Trophoblast cell (in vitro differentiated cells and primary cell): Measurements from ENCODE around the gene TTC39A.
A peak's percentile ranks its signal among the peaks of the same experiment; 100 is the strongest.

Experiments
- DNase-seq, 2 donors: peaks; one replicate each; pipeline ENCODE4 v3.0.0-alpha.2; 2016
- H2AFZ ChIP-seq: 2 replicates; pipeline ENCODE4 v1.6.1; 2013; ENCODE audit warnings: low read length, moderate library complexity, mild to moderate bottlenecking; ENCODE audit not compliant: insufficient read depth, poor library complexity
- H2AK5ac ChIP-seq: 2 replicates; pipeline ENCODE4 v1.6.1; 2013; ENCODE audit warnings: mild to moderate bottlenecking, low read length
- H2BK120ac ChIP-seq: 2 replicates; pipeline ENCODE4 v1.6.1; 2013; ENCODE audit warnings: low read length, mild to moderate bottlenecking, moderate library complexity; ENCODE audit not compliant: insufficient read depth, poor library complexity
- H2BK12ac ChIP-seq: 2 replicates; pipeline ENCODE4 v1.6.1; 2013; ENCODE audit warnings: mild to moderate bottlenecking, low read length, moderate library complexity
- H2BK5ac ChIP-seq: 2 replicates; pipeline ENCODE4 v1.6.1; 2013; ENCODE audit warnings: low read length, low read depth, moderate library complexity, mild to moderate bottlenecking; ENCODE audit not compliant: poor library complexity
- H3K14ac ChIP-seq: 2 replicates; pipeline ENCODE4 v1.6.1; 2013; ENCODE audit warnings: mild to moderate bottlenecking, low read length
- H3K18ac ChIP-seq: 2 replicates; pipeline ENCODE4 v1.6.1; 2013; ENCODE audit warnings: mild to moderate bottlenecking, low read length
- H3K23ac ChIP-seq: 2 replicates; pipeline ENCODE4 v1.6.1; 2013; ENCODE audit warnings: low read length
- H3K27ac ChIP-seq: 2 replicates; pipeline ENCODE4 v1.5.1; 2013; ENCODE audit warnings: low read depth, mild to moderate bottlenecking, inconsistent platforms, low read length, moderate library complexity
- H3K27me3 ChIP-seq: 2 replicates; pipeline ENCODE4 v1.6.1; 2013; ENCODE audit warnings: inconsistent platforms, mild to moderate bottlenecking, low read length, moderate library complexity; ENCODE audit not compliant: insufficient read depth
- H3K36me3 ChIP-seq, 2 experiments: 1 replicate in 1 of 2; 2 replicates in 1 of 2; pipeline ENCODE4 v1.6.1; 2013; ENCODE audit warnings: low read length in 2 of 2, mild to moderate bottlenecking in 2 of 2, moderate library complexity in 1 of 2; ENCODE audit not compliant: insufficient read depth in 2 of 2, control insufficient read depth in 1 of 2
- H3K4ac ChIP-seq: 2 replicates; pipeline ENCODE4 v1.6.1; 2013; ENCODE audit warnings: low read depth, mild to moderate bottlenecking, low read length, moderate library complexity
- H3K4me1 ChIP-seq, 2 experiments: 1 replicate in 1 of 2; 2 replicates in 1 of 2; pipeline ENCODE4 v1.6.1; 2013; ENCODE audit warnings: low read length in 2 of 2, mild to moderate bottlenecking in 2 of 2, moderate library complexity in 1 of 2; ENCODE audit not compliant: insufficient read depth in 2 of 2, control insufficient read depth in 1 of 2
- H3K4me2 ChIP-seq: 2 replicates; pipeline ENCODE4 v1.6.1; 2013; ENCODE audit warnings: inconsistent platforms, mild to moderate bottlenecking, low read length, moderate library complexity
- H3K4me3 ChIP-seq: 2 replicates; pipeline ENCODE4 v1.5.1; 2013; ENCODE audit warnings: mild to moderate bottlenecking, low read depth, low read length, inconsistent platforms
- H3K79me1 ChIP-seq: one replicate; pipeline ENCODE4 v1.6.1; 2013; ENCODE audit warnings: low read length
- H3K79me2 ChIP-seq: 2 replicates; pipeline ENCODE4 v1.6.1; 2013; ENCODE audit warnings: low read length, mild to moderate bottlenecking; ENCODE audit not compliant: control insufficient read depth, insufficient read depth, poor library complexity
- H3K9ac ChIP-seq: 2 replicates; pipeline ENCODE4 v1.6.1; 2013; ENCODE audit warnings: mild to moderate bottlenecking, low read length
- H3K9me3 ChIP-seq: 2 replicates; pipeline ENCODE4 v1.6.1; 2013; ENCODE audit warnings: low read depth, mild to moderate bottlenecking, control low read depth, inconsistent platforms, low read length; ENCODE audit not compliant: insufficient read depth
- H4K12ac ChIP-seq: 2 replicates; pipeline ENCODE4 v1.6.1; 2013; ENCODE audit warnings: low read depth, mild to moderate bottlenecking, low read length, moderate library complexity
- H4K8ac ChIP-seq: 2 replicates; pipeline ENCODE4 v1.6.1; 2013; ENCODE audit warnings: low read depth, mild to moderate bottlenecking, low read length, moderate library complexity
- H4K91ac ChIP-seq: one replicate; pipeline ENCODE4 v1.6.1; 2013; ENCODE audit warnings: low read depth, mild to moderate bottlenecking, low read length, moderate library complexity
- WGBS: extraction: QIAGEN DNeasy Blood & Tissue Kit; methylation state at CpG from one replicate; pipeline ENCODE4 v1.1.7; 2013; ENCODE audit warnings: missing lambda C conversion rate; ENCODE audit not compliant: insufficient read length, insufficient coverage; ENCODE audit errors: extremely low coverage; 5-methylcytosine and 5-hydroxymethylcytosine counted together

TTC39A gene

GRCh38 chr1:51266791-51267190, 63.6 kb downstream of the TTC39A start:
- Histone ChIP-seq H4K8ac (no peak overlapping the region), H3K36me3 (peaks cover 7 to 9% of the 10 kb centered on the region in 2 experiments)

GRCh38 chr1:51266181-51266580, 64.2 kb downstream of the TTC39A start:
- peak overlapping the region; percentile 69 for H3K4ac ChIP-seq
- no peak overlapping the region for H4K91ac ChIP-seq
- H3K4me2 ChIP-seq: no peak overlapping the region
- H3K23ac ChIP-seq: no peak overlapping the region
- H3K14ac ChIP-seq: no peak overlapping the region
- H3K27ac ChIP-seq: no peak overlapping the region
- no peak overlapping the region for H2BK12ac ChIP-seq
- peak overlapping the region; percentile 33 for H2BK120ac ChIP-seq
- no peak overlapping the region for H2AK5ac ChIP-seq
- no peak overlapping the region for H2BK5ac ChIP-seq
- DNase-seq: no peak
- H4K12ac ChIP-seq: no peak overlapping the region
- no peaks in the 10 kb centered on the region for H3K9me3 ChIP-seq
- H2AFZ ChIP-seq: no peak overlapping the region
- H3K36me3 ChIP-seq: peaks cover 6 to 8% of the 10 kb centered on the region in 2 experiments
- no peak overlapping the region for H4K8ac ChIP-seq
- no peaks in the 10 kb centered on the region for H3K79me1 ChIP-seq
- peaks cover 8% of the 10 kb centered on the region for H3K79me2 ChIP-seq
- H3K18ac ChIP-seq: peak overlapping the region; percentile 59
- H3K27me3 ChIP-seq: no peaks in the 10 kb centered on the region
- peaks cover 0 to 9% of the 10 kb centered on the region in 2 experiments for H3K4me1 ChIP-seq
- no peak overlapping the region for H3K4me3 ChIP-seq
- no peak overlapping the region for H3K9ac ChIP-seq
- no CpG with 5 or more reads among the region's 2 CpGs for WGBS

More at GRCh38 chr1:51266791-51267190, 63.6 kb downstream of the TTC39A start:
- H3K79me1 ChIP-seq: no peaks in the 10 kb centered on the region
- H3K9ac ChIP-seq: no peak overlapping the region
- H3K4me1 ChIP-seq: peaks cover 0 to 5% of the 10 kb centered on the region in 2 experiments
- H3K18ac ChIP-seq: peak overlapping the region; percentile 75
- no peak overlapping the region for H2BK120ac ChIP-seq
- no peaks in the 10 kb centered on the region for H3K27me3 ChIP-seq
- H3K14ac ChIP-seq: no peak overlapping the region
- no peak overlapping the region for H4K91ac ChIP-seq
- no peak overlapping the region for H2AK5ac ChIP-seq
- no peak overlapping the region for H4K12ac ChIP-seq
- H3K79me2 ChIP-seq: peaks cover 6% of the 10 kb centered on the region
- DNase-seq: peak; percentile 63 to 79
- no peak overlapping the region for H3K4me3 ChIP-seq
- no peak overlapping the region for H3K4me2 ChIP-seq
- no peak overlapping the region for H2BK12ac ChIP-seq
- no CpG with 5 or more reads among the region's 4 CpGs for WGBS
- no peak overlapping the region for H3K23ac ChIP-seq
- no peak overlapping the region for H3K27ac ChIP-seq
- H2AFZ ChIP-seq: no peak overlapping the region
- no peak overlapping the region for H2BK5ac ChIP-seq
- peak overlapping the region; percentile 62 for H3K4ac ChIP-seq
- no peaks in the 10 kb centered on the region for H3K9me3 ChIP-seq

GRCh38 chr1:51265618-51266017, 64.7 kb downstream of the TTC39A start:
- no peak overlapping the region for H3K18ac ChIP-seq
- H2BK120ac ChIP-seq: no peak overlapping the region
- no peak overlapping the region for H3K14ac ChIP-seq
- H3K9ac ChIP-seq: no peak overlapping the region
- H3K23ac ChIP-seq: no peak overlapping the region
- peaks cover 3 to 5% of the 10 kb centered on the region in 2 experiments for H3K36me3 ChIP-seq
- H2BK12ac ChIP-seq: no peak overlapping the region
- H2BK5ac ChIP-seq: no peak overlapping the region
- DNase-seq: peak; percentile 15 to 80
- no peaks in the 10 kb centered on the region for H3K79me1 ChIP-seq
- H3K79me2 ChIP-seq: peaks cover 8% of the 10 kb centered on the region
- H3K4me2 ChIP-seq: no peak overlapping the region
- H3K4me3 ChIP-seq: no peak overlapping the region
- H4K12ac ChIP-seq: no peak overlapping the region
- no peaks in the 10 kb centered on the region for H3K9me3 ChIP-seq
- H2AK5ac ChIP-seq: no peak overlapping the region
- H4K8ac ChIP-seq: no peak overlapping the region
- no peak overlapping the region for H2AFZ ChIP-seq
- H3K4ac ChIP-seq: no peak overlapping the region
- peaks cover 0 to 9% of the 10 kb centered on the region in 2 experiments for H3K4me1 ChIP-seq
- WGBS: no CpG with 5 or more reads among the region's 4 CpGs
- no peak overlapping the region for H3K27ac ChIP-seq
- H4K91ac ChIP-seq: no peak overlapping the region
- no peaks in the 10 kb centered on the region for H3K27me3 ChIP-seq

- WGBS: no CpG with 5 or more reads among the region's 3 CpGs
- DNase-seq: peak; percentile 43 to 77
- Histone ChIP-seq H3K79me1 (no peaks in the 10 kb centered on the region), H3K23ac (no peak overlapping the region), H4K8ac (no peak overlapping the region), H2AK5ac (no peak overlapping the region), H3K9ac (no peak overlapping the region), H3K79me2 (peaks cover 8% of the 10 kb centered on the region), H3K27ac (no peak overlapping the region), H2AFZ (no peak overlapping the region), H3K4ac (no peak overlapping the region), H3K9me3 (no peaks in the 10 kb centered on the region), H3K27me3 (no peaks in the 10 kb centered on the region), H3K4me3 (no peak overlapping the region), H3K36me3 (peaks cover 0 to 2% of the 10 kb centered on the region in 2 experiments), H3K18ac (no peak overlapping the region), H4K12ac (no peak overlapping the region), H2BK120ac (no peak overlapping the region), H3K14ac (no peak overlapping the region), H4K91ac (no peak overlapping the region), H2BK5ac (no peak overlapping the region), H3K4me2 (no peak overlapping the region), H3K4me1 (peaks cover 0 to 9% of the 10 kb centered on the region in 2 experiments), H2BK12ac (no peak overlapping the region)
These were observed 65.9 kb downstream of the TTC39A start for GRCh38 chr1:51264451-51264850.
